Activated B cell treated with CpG ODN at 0.5 μM for 24 hours (primary cell): ENCODE data around the gene ACTL6A. TPM values are rescaled to one million over a fixed set of nuclear protein-coding genes. Genes with fewer than 3 reads are reported as not detected.

ENCODE experiments used
- ATAC-seq: fragments of 200-7000 bp; cut with Tn5 transposase; one replicate; pipeline ENCODE4 v1.10.0; 2021; ENCODE audit warnings: low read depth, mild to moderate bottlenecking, moderate library complexity
- CTCF ChIA-PET: fragments of 350-600 bp; sonication (Branson Sonifier 250); formaldehyde crosslinking; loops from one replicate; lab custom pipeline; 2021; ENCODE audit warnings: antibody characterized with exemption; lab: Charles Lee
- POLR2A ChIA-PET: fragments of 350-600 bp; sonication (Branson Sonifier 250); formaldehyde crosslinking; loops from one replicate; lab custom pipeline; 2021; ENCODE audit warnings: antibody characterized with exemption; lab: Charles Lee
- DNase-seq: peaks from one replicate; pipeline ENCODE4 v3.0.0; 2022
- H3K27ac Mint-ChIP-seq: one replicate; pipeline ENCODE4 v1.8.0; 2020; ENCODE audit warnings: mixed read lengths
- H3K27me3 Mint-ChIP-seq: one replicate; pipeline ENCODE4 v1.8.0; 2021; ENCODE audit warnings: mixed read lengths
- H3K36me3 Mint-ChIP-seq: one replicate; pipeline ENCODE4 v1.8.0; 2021; ENCODE audit warnings: low read depth, mixed read lengths
- H3K4me1 Mint-ChIP-seq: one replicate; pipeline ENCODE4 v1.8.0; 2021; ENCODE audit warnings: mixed read lengths
- H3K4me3 Mint-ChIP-seq: one replicate; pipeline ENCODE4 v1.8.0; 2020; ENCODE audit warnings: mild to moderate bottlenecking, mixed read lengths
- H3K9me3 Mint-ChIP-seq: one replicate; pipeline ENCODE4 v1.8.0; 2020; ENCODE audit warnings: mixed read lengths
- intact Hi-C: fragments of 100-400 bp; cut with micrococcal nuclease; formaldehyde crosslinking; loops from one replicate; pipeline ENCODE4 v1.15.1; 2024
- total RNA-seq: library from RNA; stranded (reverse); gene quantifications from 2 replicates; pipeline ENCODE4 v1.2.3, GENCODE V29; 2022
- TF ChIP-seq, protein P1 (sequence below): fragments of 200-600 bp; IDR thresholded peaks from one replicate; pipeline ENCODE4 v1.8.0; 2022; ENCODE audit warnings: antibody characterized with exemption, mild to moderate bottlenecking

The ACTL6A gene
- total RNA-seq, 1 donor from 2014 or later, result 55.0 TPM

- CTCF ChIA-PET, result no interaction called here
- TF ChIP-seq, protein P1, sequence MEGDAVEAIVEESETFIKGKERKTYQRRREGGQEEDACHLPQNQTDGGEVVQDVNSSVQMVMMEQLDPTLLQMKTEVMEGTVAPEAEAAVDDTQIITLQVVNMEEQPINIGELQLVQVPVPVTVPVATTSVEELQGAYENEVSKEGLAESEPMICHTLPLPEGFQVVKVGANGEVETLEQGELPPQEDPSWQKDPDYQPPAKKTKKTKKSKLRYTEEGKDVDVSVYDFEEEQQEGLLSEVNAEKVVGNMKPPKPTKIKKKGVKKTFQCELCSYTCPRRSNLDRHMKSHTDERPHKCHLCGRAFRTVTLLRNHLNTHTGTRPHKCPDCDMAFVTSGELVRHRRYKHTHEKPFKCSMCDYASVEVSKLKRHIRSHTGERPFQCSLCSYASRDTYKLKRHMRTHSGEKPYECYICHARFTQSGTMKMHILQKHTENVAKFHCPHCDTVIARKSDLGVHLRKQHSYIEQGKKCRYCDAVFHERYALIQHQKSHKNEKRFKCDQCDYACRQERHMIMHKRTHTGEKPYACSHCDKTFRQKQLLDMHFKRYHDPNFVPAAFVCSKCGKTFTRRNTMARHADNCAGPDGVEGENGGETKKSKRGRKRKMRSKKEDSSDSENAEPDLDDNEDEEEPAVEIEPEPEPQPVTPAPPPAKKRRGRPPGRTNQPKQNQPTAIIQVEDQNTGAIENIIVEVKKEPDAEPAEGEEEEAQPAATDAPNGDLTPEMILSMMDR, result no peak
- intact Hi-C loops, result no loop called here
- DNase-seq (no peak), ATAC-seq (no peak)
- Mint-ChIP-seq H3K36me3 (no peaks in the 10 kb centered on the region), H3K9me3 (no peaks in the 10 kb centered on the region), H3K27me3 (peaks cover 4% of the 10 kb centered on the region), H3K27ac (no peak overlapping the region), H3K4me3 (no peak overlapping the region), H3K4me1 (no peaks in the 10 kb centered on the region)
- POLR2A ChIA-PET, result no interaction called here
Measured at GRCh38 chr3:179528772-179529171, 34.0 kb upstream of the ACTL6A start.

GRCh38 chr3:179531576-179531975 is 31.1 kb upstream of the ACTL6A start:
- no peak for DNase-seq
- peaks cover 4% of the 10 kb centered on the region for H3K27me3 Mint-ChIP-seq
- no peaks in the 10 kb centered on the region for H3K9me3 Mint-ChIP-seq
- ChIA-PET POLR2A (no interaction called here), CTCF (no interaction called here)
- ATAC-seq, result no peak
- H3K4me1 Mint-ChIP-seq, result no peaks in the 10 kb centered on the region
- no peak overlapping the region for H3K27ac Mint-ChIP-seq
- H3K36me3 Mint-ChIP-seq, result no peaks in the 10 kb centered on the region
- no peak overlapping the region for H3K4me3 Mint-ChIP-seq
- TF ChIP-seq, protein P1, result no peak
- intact Hi-C loops, result no loop called here

DNA sequence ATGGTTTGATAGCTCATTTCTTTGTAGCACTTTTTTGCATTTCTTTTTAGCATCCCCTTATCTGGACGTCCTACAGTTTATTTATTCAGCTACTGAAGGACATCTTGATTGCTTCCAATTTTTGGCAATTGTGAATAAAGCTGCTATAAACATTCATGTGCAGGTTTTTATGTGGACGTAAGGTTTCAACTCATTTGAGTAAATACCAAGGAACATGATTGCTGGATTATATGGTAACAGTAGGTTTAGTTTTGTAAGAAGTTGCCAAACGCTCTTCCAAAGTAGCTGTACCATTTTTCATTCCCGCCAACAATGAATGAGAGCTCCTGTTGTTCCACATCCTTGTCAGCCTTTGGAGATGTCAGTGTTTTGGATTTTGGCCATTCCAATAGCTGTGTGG is 29.5 kb upstream of the ACTL6A start:
- Mint-ChIP-seq H3K4me3 (no peak overlapping the region), H3K9me3 (no peaks in the 10 kb centered on the region), H3K36me3 (no peaks in the 10 kb centered on the region), H3K27me3 (no peaks in the 10 kb centered on the region), H3K4me1 (no peaks in the 10 kb centered on the region), H3K27ac (no peak overlapping the region)
- ATAC-seq (no peak), DNase-seq (no peak)
- CTCF ChIA-PET, result interaction anchor here (1.1 kb wide), 1 partner anchor 111 kb away, joined by 3 read pairs; no protein-coding TSS in a partner anchor
- TF ChIP-seq, protein P1, result no peak
- intact Hi-C loops, result no loop called here
- POLR2A ChIA-PET, result no interaction called here

DNA sequence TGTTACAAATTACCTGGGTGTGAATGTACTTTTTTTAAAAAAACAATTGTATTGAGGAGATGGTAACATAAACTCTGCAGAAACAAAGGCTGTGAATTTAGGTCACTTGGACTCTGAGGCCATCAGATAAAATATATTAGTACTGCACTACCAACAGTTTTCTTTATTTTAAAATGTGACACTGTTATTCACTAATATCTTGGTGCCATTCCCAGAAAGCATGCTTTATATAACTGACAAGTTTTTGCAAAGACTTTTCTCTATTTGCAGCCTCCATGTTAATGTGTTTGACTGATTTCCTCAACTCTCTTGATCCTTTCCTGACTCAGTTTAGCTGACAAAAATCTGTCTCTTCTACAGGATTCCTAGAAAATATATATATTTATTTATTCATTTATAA is 26.5 kb upstream of the ACTL6A start:
- Mint-ChIP-seq H3K36me3 (no peaks in the 10 kb centered on the region), H3K4me3 (no peak overlapping the region), H3K27ac (no peak overlapping the region), H3K4me1 (no peaks in the 10 kb centered on the region), H3K9me3 (no peaks in the 10 kb centered on the region), H3K27me3 (no peaks in the 10 kb centered on the region)
- CTCF ChIA-PET, result no interaction called here
- ATAC-seq, result no peak
- DNase-seq, result no peak
- POLR2A ChIA-PET, result no interaction called here
- intact Hi-C loops, result no loop called here
- TF ChIP-seq, protein P1, result no peak

DNA sequence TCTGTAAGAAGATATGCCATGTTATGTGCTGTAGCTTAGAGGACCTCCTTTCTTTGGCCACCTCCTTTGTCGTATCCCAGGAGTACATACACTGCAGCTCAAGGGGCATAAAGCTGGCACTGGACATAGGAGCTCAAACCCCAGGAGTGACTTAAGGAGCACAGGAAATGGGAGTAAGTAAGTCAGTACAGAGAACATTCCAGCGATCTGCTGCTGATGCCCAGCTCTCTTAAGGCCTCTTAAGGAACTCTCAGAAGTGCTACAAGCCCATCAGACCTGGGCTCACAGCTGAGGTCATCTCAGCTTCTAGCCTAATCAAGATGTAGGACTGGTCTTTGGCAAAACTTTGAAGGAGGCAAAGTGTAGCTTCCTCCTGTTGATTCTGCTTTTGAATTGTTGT is 21.6 kb upstream of the ACTL6A start:
- Mint-ChIP-seq H3K9me3 (no peaks in the 10 kb centered on the region), H3K27me3 (no peaks in the 10 kb centered on the region), H3K36me3 (no peaks in the 10 kb centered on the region), H3K27ac (no peak overlapping the region), H3K4me1 (no peaks in the 10 kb centered on the region), H3K4me3 (no peak overlapping the region)
- ATAC-seq (no peak), DNase-seq (no peak)
- CTCF ChIA-PET, result no interaction called here
- intact Hi-C loops, result no loop called here
- TF ChIP-seq, protein P1, result no peak
- POLR2A ChIA-PET, result no interaction called here
